Measurements from ENCODE around the gene BID.

BID gene

DNA sequence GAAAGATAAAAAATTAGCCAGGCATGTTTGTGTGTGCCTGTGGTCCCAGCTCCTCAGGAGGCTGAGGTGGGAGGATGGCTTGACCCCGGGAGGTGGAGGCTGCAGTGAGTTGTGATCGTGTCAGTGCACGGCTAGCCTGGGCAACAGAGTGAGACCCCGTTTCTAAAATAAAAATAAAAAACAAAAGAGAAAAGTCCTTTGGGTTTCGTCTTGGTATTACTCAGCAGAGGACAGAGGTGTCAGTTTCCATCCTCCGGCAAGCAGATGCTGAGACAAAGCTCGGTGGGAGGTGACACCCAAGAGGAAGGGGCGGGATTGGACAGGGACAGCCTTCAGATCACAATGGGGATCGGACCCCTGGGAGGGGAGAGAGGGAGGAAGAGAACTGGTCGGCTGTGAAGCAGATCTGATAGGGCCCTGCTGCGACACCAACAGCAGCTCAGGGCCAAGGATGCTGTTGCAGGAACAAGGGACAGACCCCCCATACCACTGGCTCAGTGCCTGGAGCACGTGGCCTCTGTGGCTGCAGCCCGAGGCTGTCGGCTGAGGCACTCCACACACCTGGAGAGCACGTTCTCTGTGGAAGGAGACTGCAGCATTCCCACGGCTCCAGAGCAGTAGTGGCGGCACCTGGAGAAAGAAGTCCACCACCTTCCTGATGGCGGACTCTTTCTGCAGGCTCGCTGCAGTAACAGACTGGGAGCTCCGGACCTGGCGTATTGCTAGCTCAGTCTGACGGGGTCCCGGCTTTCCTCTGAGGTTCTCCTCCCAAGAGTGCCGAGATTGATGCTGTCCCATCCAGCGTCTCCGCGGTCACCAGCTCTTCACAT is 5.2 kb upstream of the BID start:
- Histone ChIP-seq H3K27ac (ENCODE audit: insufficient read depth, low read length, poor library complexity, severe bottlenecking) (no peak overlapping the region), H3K4me1 (ENCODE audit: control insufficient read depth, insufficient read depth, low read length, poor library complexity, severe bottlenecking) (peaks cover 61% of the 10 kb centered on the region), H3K36me3 (ENCODE audit: control insufficient read depth, insufficient read depth, low read length) (no peaks in the 10 kb centered on the region), H3K27me3 (replicated peaks; ENCODE audit: control insufficient read depth, insufficient read depth, low read length, poor library complexity, severe bottlenecking) (no peaks in the 10 kb centered on the region), H3K9me3 (ENCODE audit: control insufficient read depth, low read length) (no peaks in the 10 kb centered on the region), H3K4me3 (ENCODE audit: insufficient read depth, low read depth, low read length, poor library complexity, severe bottlenecking) (no peak overlapping the region)
- no peak for DNase-seq

DNA sequence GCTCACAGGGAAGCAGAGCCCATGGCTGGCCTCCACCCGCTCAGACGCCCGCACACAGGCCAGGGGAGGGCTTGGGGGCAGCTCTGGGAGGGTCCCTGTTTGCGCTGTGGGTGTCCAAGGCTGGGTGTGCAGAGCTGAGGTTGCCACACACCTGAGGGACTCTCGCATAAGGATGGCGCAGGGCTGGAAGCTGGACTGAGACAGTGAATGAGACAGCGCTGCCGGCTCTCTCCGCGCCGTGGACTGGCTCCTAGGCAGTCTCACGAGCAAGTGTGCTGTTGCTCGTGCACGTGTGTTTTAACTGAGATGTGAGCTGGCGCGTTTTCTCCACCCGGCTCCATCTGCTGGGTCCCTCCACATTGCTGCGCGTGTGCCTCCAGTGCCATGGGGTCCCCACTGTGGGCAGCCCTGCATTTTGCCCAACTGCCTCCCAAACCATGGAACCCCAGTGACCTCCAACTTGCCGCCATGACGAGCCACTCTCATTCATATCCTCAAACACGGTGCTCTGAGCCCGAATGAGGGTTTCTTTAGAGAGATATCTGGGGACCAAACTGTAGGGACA is 4.2 kb upstream of the BID start:
- Histone ChIP-seq H3K4me3 (ENCODE audit: insufficient read depth, low read depth, low read length, poor library complexity, severe bottlenecking) (peak overlapping the region; percentile 82), H3K4me1 (ENCODE audit: control insufficient read depth, insufficient read depth, low read length, poor library complexity, severe bottlenecking) (peaks cover 63% of the 10 kb centered on the region), H3K27me3 (replicated peaks; ENCODE audit: control insufficient read depth, insufficient read depth, low read length, poor library complexity, severe bottlenecking) (no peaks in the 10 kb centered on the region), H3K36me3 (ENCODE audit: control insufficient read depth, insufficient read depth, low read length) (no peaks in the 10 kb centered on the region), H3K27ac (ENCODE audit: insufficient read depth, low read length, poor library complexity, severe bottlenecking) (peak overlapping the region; percentile 95), H3K9me3 (ENCODE audit: control insufficient read depth, low read length) (no peaks in the 10 kb centered on the region)
- no peak for DNase-seq

DNA sequence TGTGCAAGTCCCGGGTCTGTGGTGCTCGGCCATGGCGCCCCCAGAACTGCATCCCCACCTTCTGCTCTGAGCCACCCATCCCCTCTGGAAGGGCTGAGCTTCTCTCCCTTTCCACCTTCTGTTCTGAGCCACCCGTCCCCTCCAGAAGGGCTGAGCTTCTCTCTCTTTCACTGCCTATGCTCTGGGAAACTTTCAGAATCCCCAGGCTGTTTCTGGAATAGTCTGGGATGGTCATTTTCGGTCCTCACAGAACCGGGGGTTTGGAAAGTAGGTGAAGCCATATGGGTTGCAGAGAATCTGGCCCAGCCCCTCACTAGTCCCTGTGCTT is 3.4 kb upstream of the BID start:
- peak overlapping the region; percentile 82 for H3K4me3 ChIP-seq (ENCODE audit: insufficient read depth, low read depth, low read length, poor library complexity, severe bottlenecking)
- no peaks in the 10 kb centered on the region for H3K9me3 ChIP-seq (ENCODE audit: control insufficient read depth, low read length)
- H3K4me1 ChIP-seq (ENCODE audit: control insufficient read depth, insufficient read depth, low read length, poor library complexity, severe bottlenecking), result peaks cover 71% of the 10 kb centered on the region
- H3K36me3 ChIP-seq (ENCODE audit: control insufficient read depth, insufficient read depth, low read length), result no peaks in the 10 kb centered on the region
- H3K27ac ChIP-seq (ENCODE audit: insufficient read depth, low read length, poor library complexity, severe bottlenecking), result peak overlapping the region; percentile 95
- no peak for DNase-seq
- H3K27me3 ChIP-seq (replicated peaks; ENCODE audit: control insufficient read depth, insufficient read depth, low read length, poor library complexity, severe bottlenecking), result no peaks in the 10 kb centered on the region

DNA sequence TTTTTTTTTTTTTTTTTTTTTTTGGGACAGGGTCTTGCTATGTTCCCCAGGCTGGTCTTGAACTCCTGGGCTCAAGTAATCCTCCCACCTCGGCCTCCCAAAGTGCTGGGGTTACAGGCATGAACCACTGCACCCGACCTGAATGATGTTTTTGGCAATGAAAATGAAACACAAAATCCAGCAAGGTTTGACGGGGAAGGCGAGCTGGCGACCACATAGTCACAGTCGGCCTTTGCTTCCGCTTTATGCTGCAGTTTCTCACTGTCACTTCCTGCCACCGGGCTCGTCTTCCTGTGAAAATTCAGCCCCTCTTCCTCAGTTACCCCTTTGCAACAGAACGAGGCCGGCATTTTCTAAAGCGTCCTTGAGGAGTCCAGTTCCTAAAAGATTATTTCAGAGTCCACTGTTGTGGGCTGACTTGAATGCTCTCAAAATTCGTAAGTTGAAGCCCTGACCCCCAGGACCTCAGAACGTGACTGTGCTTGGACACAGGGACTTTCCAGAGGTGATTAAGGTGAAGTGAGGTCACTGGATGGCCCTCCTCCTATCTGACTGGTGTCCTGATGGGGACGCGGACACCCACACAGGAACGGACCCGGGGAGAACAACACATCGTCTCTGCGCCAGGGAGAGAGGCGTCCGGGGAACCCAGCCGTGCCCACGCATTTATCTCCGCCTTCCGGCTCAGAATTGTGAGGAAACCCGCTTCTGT is 2.9 kb upstream of the BID start:
- H3K9me3 ChIP-seq (ENCODE audit: control insufficient read depth, low read length), result no peaks in the 10 kb centered on the region
- peak; percentile 51 to 61 (median 55) for DNase-seq
- peaks cover 77% of the 10 kb centered on the region for H3K4me1 ChIP-seq (ENCODE audit: control insufficient read depth, insufficient read depth, low read length, poor library complexity, severe bottlenecking)
- H3K36me3 ChIP-seq (ENCODE audit: control insufficient read depth, insufficient read depth, low read length), result no peaks in the 10 kb centered on the region
- H3K27me3 ChIP-seq (replicated peaks; ENCODE audit: control insufficient read depth, insufficient read depth, low read length, poor library complexity, severe bottlenecking), result no peaks in the 10 kb centered on the region
- H3K4me3 ChIP-seq (ENCODE audit: insufficient read depth, low read depth, low read length, poor library complexity, severe bottlenecking), result peak overlapping the region; percentile 82
- peak overlapping the region; percentile 95 for H3K27ac ChIP-seq (ENCODE audit: insufficient read depth, low read length, poor library complexity, severe bottlenecking)

DNA sequence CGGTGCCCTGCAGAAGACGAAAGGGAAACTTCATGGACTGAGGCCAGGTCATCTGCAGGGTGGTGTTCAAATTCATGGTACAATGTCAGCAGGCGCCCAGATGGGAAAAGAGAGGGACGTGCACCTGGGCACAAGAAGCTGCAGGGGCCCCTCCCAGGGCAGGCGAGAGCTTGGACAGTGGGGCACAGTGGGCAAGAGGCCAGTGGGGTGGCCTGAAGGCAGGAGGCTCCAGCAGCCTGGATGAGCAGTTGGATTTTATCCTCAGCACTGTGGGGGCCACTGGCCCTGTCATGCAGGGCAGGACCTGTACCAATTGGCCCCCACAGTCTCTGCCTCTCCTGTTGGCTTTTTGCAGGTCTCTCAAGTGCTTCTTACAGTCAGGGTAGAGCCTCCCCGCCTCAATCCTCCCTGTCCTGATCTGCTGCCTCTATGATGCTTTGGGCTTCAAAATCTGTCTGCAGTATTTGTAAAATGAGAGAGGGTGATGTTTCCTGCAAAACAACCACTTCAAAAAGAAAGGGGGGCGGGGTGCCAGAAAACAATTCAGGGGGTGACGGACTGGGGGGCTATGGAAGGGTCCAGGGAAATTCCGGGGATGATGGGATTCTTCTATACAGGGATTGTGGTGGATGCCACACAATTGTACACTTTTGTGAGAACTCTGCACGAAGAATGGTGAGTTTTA is 1.7 kb upstream of the BID start:
- no peaks in the 10 kb centered on the region for H3K9me3 ChIP-seq (ENCODE audit: control insufficient read depth, low read length)
- no peaks in the 10 kb centered on the region for H3K27me3 ChIP-seq (replicated peaks; ENCODE audit: control insufficient read depth, insufficient read depth, low read length, poor library complexity, severe bottlenecking)
- no peak overlapping the region for H3K4me3 ChIP-seq (ENCODE audit: insufficient read depth, low read depth, low read length, poor library complexity, severe bottlenecking)
- H3K36me3 ChIP-seq (ENCODE audit: control insufficient read depth, insufficient read depth, low read length), result no peaks in the 10 kb centered on the region
- peaks cover 74% of the 10 kb centered on the region for H3K4me1 ChIP-seq (ENCODE audit: control insufficient read depth, insufficient read depth, low read length, poor library complexity, severe bottlenecking)
- DNase-seq, result no peak
- H3K27ac ChIP-seq (ENCODE audit: insufficient read depth, low read length, poor library complexity, severe bottlenecking), result peak overlapping the region; percentile 95

DNA sequence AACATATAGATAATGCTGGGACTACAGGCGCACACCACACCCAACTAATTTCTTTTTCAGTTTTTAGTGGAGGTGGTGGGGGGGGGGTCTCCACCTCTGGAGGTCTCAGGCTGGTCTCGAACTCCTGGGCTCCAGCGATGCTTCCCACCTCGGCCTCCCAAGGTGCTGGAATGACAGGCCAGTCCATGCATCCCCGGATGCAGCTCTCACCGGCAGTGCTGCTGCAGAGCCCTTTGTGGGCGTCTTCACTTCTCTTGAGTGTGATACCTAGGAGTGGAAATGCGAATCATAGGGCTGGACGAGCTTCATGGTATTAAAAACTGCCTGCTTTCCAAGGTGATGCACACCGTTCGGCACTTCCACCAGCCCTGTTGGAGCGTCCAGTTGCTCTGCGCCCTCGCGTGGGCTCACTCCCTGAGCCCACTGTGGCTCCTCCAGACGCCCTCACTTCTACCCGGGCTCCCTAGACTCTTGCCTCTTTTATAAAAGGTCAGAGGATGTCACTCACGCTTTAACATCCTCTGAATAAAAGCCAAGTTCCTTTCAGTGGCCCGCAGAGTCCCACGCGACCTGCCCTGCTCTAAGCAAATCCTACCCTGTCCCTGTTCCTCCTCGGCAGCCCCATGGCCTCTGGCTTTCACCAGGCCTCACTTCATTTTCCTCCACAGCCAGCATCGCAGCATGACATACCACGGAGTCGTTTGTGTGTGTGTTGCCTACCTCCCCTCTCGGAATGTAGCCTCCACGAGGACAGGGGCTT is 837 bp upstream of the BID start:
- Histone ChIP-seq H3K4me1 (ENCODE audit: control insufficient read depth, insufficient read depth, low read length, poor library complexity, severe bottlenecking) (peaks cover 68% of the 10 kb centered on the region), H3K4me3 (ENCODE audit: insufficient read depth, low read depth, low read length, poor library complexity, severe bottlenecking) (peak overlapping the region; percentile 68), H3K9me3 (ENCODE audit: control insufficient read depth, low read length) (no peaks in the 10 kb centered on the region), H3K27ac (ENCODE audit: insufficient read depth, low read length, poor library complexity, severe bottlenecking) (peak overlapping the region; percentile 95), H3K27me3 (replicated peaks; ENCODE audit: control insufficient read depth, insufficient read depth, low read length, poor library complexity, severe bottlenecking) (no peaks in the 10 kb centered on the region), H3K36me3 (ENCODE audit: control insufficient read depth, insufficient read depth, low read length) (no peaks in the 10 kb centered on the region)
- DNase-seq, result no peak

DNA sequence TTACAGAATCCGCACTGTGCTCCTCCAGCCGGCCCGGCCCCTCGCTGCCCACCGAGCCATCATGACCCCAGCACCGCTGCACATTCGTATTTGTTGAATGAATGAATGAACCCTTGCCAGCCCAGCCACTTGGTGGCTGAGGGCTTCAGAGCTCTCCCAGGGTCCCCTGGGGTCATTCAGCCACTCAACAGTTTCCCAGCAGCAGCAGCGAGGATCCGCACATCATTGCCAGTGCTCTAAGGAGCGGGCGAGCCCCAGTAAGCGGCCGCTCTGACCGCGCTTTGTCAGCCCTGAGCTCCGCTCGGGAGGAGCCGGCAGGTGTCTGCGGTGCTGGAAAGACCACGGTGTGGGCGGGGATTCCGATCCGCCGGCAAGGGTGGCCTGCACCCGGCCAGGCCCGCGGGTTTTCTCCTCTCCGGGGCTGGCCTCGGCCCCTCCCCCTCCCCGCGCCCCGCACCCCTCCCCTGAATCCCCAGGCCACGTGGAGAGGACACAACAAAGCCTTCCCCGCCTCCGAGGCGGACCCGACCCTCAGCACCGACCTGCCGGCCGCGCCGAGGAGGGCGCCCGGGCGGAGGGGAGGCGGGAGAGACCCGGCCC is 563 bp downstream of the BID start:
- H3K36me3 ChIP-seq (ENCODE audit: control insufficient read depth, insufficient read depth, low read length), result no peaks in the 10 kb centered on the region
- peak overlapping the region; percentile 68 for H3K27ac ChIP-seq (ENCODE audit: insufficient read depth, low read length, poor library complexity, severe bottlenecking)
- peaks cover 62% of the 10 kb centered on the region for H3K4me1 ChIP-seq (ENCODE audit: control insufficient read depth, insufficient read depth, low read length, poor library complexity, severe bottlenecking)
- H3K27me3 ChIP-seq (replicated peaks; ENCODE audit: control insufficient read depth, insufficient read depth, low read length, poor library complexity, severe bottlenecking), result no peaks in the 10 kb centered on the region
- DNase-seq, result peak; percentile 46 to 61 (median 53)
- H3K9me3 ChIP-seq (ENCODE audit: control insufficient read depth, low read length), result no peaks in the 10 kb centered on the region
- peak overlapping the region; percentile 68 for H3K4me3 ChIP-seq (ENCODE audit: insufficient read depth, low read depth, low read length, poor library complexity, severe bottlenecking)

DNA sequence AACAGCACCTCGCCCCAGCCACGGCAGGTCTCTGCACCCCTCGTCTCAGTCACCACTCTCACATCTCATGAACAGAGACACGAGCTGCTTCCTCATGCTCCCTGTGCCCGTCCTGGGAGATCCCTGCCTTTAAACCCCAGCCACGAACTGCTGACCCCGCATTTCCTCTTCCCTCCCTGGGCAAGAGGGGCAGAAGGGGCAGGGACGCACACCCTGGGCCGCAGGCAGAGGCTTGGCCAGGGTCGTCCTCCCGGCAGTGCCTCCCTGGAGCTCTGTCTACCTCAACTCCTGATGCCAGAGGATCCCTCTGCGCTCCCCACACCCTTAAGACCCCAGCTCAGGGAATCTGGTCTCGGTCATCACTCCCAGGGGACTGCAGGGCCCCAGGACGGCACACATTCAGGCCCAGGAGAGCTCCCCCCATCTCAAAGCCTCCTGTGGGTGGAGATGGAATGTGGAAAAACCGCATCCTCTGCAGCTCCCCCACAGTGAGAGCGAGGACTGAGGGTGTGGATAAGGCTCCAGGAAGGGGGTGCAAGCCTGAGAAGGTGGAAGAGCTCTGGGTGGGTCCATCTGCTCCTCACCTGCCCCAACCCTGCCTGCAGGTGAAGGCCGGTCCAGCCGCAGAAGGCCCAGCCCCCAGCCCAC is 1.2 kb downstream of the BID start:
- DNase-seq, result no peak
- H3K9me3 ChIP-seq (ENCODE audit: control insufficient read depth, low read length), result no peaks in the 10 kb centered on the region
- no peaks in the 10 kb centered on the region for H3K27me3 ChIP-seq (replicated peaks; ENCODE audit: control insufficient read depth, insufficient read depth, low read length, poor library complexity, severe bottlenecking)
- peaks cover 59% of the 10 kb centered on the region for H3K4me1 ChIP-seq (ENCODE audit: control insufficient read depth, insufficient read depth, low read length, poor library complexity, severe bottlenecking)
- peak overlapping the region; percentile 68 for H3K27ac ChIP-seq (ENCODE audit: insufficient read depth, low read length, poor library complexity, severe bottlenecking)
- H3K36me3 ChIP-seq (ENCODE audit: control insufficient read depth, insufficient read depth, low read length), result no peaks in the 10 kb centered on the region
- H3K4me3 ChIP-seq (ENCODE audit: insufficient read depth, low read depth, low read length, poor library complexity, severe bottlenecking), result peak overlapping the region; percentile 68

All from effector memory CD4-positive, alpha-beta T cell (primary cell).